K562 (cell line): Measurements from ENCODE around the gene AFG1L. TPM values are rescaled to one million over a fixed set of nuclear protein-coding genes. Genes with fewer than 3 reads are reported as not detected.

Source experiments
- ATF6 ChIP-seq: sonication (generic); formaldehyde crosslinking; IDR thresholded peaks from 2 replicates; pipeline ENCODE4 v1.4.0; 2020; ENCODE audit warnings: mild to moderate bottlenecking, missing genetic modification reagents
- CUX1 ChIP-seq: fragments of 200-800 bp; sonication (Bioruptor generic); IDR thresholded peaks from 2 replicates; pipeline ENCODE4 v1.6.1; 2016; ENCODE audit warnings: missing genetic modification characterization, missing compliant biosample characterization
- E2F3 ChIP-seq: fragments of 250-450 bp; sonication (Bioruptor Pico); IDR thresholded peaks from 2 replicates; pipeline ENCODE4 v1.4.0; 2020; ENCODE audit warnings: mild to moderate bottlenecking
- EP400 ChIP-seq: fragments of 450-650 bp; IDR thresholded peaks from 2 replicates; pipeline ENCODE4 v1.6.1; 2017; ENCODE audit warnings: antibody characterized with exemption, mild to moderate bottlenecking, moderate library complexity
- IRF2 ChIP-seq: sonication (generic); formaldehyde crosslinking; IDR thresholded peaks from 2 replicates; pipeline ENCODE4 v1.8.1; 2022; ENCODE audit warnings: mild to moderate bottlenecking, missing genetic modification reagents
- LCOR ChIP-seq: sonication (generic); formaldehyde crosslinking; IDR thresholded peaks from 2 replicates; pipeline ENCODE4 v1.8.0; 2022; ENCODE audit warnings: mild to moderate bottlenecking, missing genetic modification reagents
- RBM39 ChIP-seq: fragments of 200-400 bp; formaldehyde crosslinking; optimal IDR thresholded peaks from 2 replicates; pipeline ENCODE3; 2018; ENCODE audit warnings: low read depth, low read length
- RFX7 ChIP-seq: fragments of 250-450 bp; sonication (Bioruptor Pico); IDR thresholded peaks from 2 replicates; pipeline ENCODE4 v1.5.1; 2021; ENCODE audit warnings: mild to moderate bottlenecking
- SMAD1 ChIP-seq: fragments of 150-350 bp; IDR thresholded peaks from 2 replicates; pipeline ENCODE4 v1.6.1; 2014; ENCODE audit warnings: low read length, low read depth; ENCODE audit not compliant: partially characterized antibody
- SMARCB1 ChIP-seq: IDR thresholded peaks from 2 replicates; pipeline ENCODE4 v1.6.1; 2011; ENCODE audit warnings: improper control_type of control experiment, low read depth; ENCODE audit not compliant: insufficient read length
- SRSF9 ChIP-seq: fragments of 200-400 bp; formaldehyde crosslinking; IDR thresholded peaks from 2 replicates; pipeline ENCODE4 v1.6.1; 2017; ENCODE audit warnings: low read depth, low read length, borderline replicate concordance
- TRIM25 ChIP-seq: fragments of 450-650 bp; IDR thresholded peaks from 2 replicates; pipeline ENCODE4 v1.7.0; 2016; ENCODE audit warnings: borderline replicate concordance
- VEZF1 ChIP-seq: fragments of 200-800 bp; sonication (Bioruptor generic); IDR thresholded peaks from 2 replicates; pipeline ENCODE4 v1.6.1; 2017; ENCODE audit warnings: missing genetic modification characterization, missing compliant biosample characterization
- YY1 ChIP-seq, 3 experiments: IDR thresholded peaks; 2 replicates each; pipeline ENCODE4 v1.6.1; 2011; ENCODE audit warnings: low read length in 2 of 3, mild to moderate bottlenecking in 2 of 3, moderate library complexity in 2 of 3, borderline replicate concordance in 1 of 3, control low read depth in 1 of 3, low read depth in 1 of 3; ENCODE audit not compliant: insufficient read depth in 3 of 3, insufficient replicate concordance in 2 of 3, control insufficient read depth in 1 of 3, insufficient read length in 1 of 3; ENCODE audit errors: extremely low read depth in 1 of 3
- ZNF146 ChIP-seq: IDR thresholded peaks from one replicate; pipeline ENCODE4 v1.6.1; 2018; ENCODE audit warnings: missing compliant biosample characterization; ENCODE audit not compliant: unreplicated experiment
- polyA plus RNA-seq, 8 experiments: library from polyadenylated mRNA; depleted of rRNA in 4 of 8; stranded (reverse) in 5 of 8; unstranded in 3 of 8; fragments of >200 nt; fragmentation: Nextera tagmentation in 2 of 8; fragmentation: Illumina TruSeq in 1 of 8; extraction: Ambion mirVana in 2 of 8; extraction: Trizol in 1 of 8; gene quantifications; 2 replicates each; pipeline versions ENCODE4 v1.2.1 to v1.2.3, GENCODE V29; 2011 to 2014; ENCODE audit warnings: inconsistent platforms in 1 of 8, missing spikeins in 1 of 8
- total RNA-seq, 7 experiments: library from RNA; depleted of rRNA in 6 of 7; stranded (reverse); fragments of >200 nt in 6 of 7; fragmentation: Illumina TruSeq in 2 of 7; extraction: Trizol in 2 of 7; gene quantifications; 2 replicates each; pipeline versions ENCODE4 v1.2.1 to v1.2.3, GENCODE V29; 2011 to 2021; ENCODE audit warnings: low replicate concordance in 1 of 7

Gene AFG1L
- total and polyA plus RNA-seq, 9 of the 15 experiments (the other 6 are each of a cell fraction or from before 2014, with no cell fraction given), result 2.2 to 15.5 (median 5.8) TPM

- no peak for TF ChIP-seq IRF2 (CRISPR knock-in tag)
- no peak for TF ChIP-seq RBM39
- TF ChIP-seq RFX7 (CRISPR knock-in tag), result no peak
- peak; percentile 75; the same call in 1 of the 2 replicates for TF ChIP-seq E2F3 (CRISPR knock-in tag)
- peak; percentile 22; the same call in 1 of the 2 replicates for TF ChIP-seq CUX1 (CRISPR knock-in tag)
- TF ChIP-seq VEZF1 (CRISPR knock-in tag), result peak; percentile 99
- TF ChIP-seq ATF6, result no peak
- peak; percentile 31 for TF ChIP-seq SMAD1
- TF ChIP-seq YY1 (IDR thresholded peaks at IDR 0.05; ENCODE audit: borderline replicate concordance in 1 of 3, control insufficient read depth in 1 of 3, extremely low read depth in 1 of 3, insufficient read depth in 3 of 3, insufficient read length in 1 of 3, insufficient replicate concordance in 2 of 3, low read depth in 1 of 3, low read length in 2 of 3), result peak in 2 of 3 experiments; percentile 63 to 76
- TF ChIP-seq EP400, result peak; percentile 83
- TF ChIP-seq SMARCB1, result no peak
- TF ChIP-seq SRSF9, result no peak
- TF ChIP-seq ZNF146, result no peak
- no peak for TF ChIP-seq TRIM25
- TF ChIP-seq LCOR (CRISPR knock-in tag), result peak; percentile 80; the same call in 1 of the 2 replicates
Measured at GRCh38 chr6:108558372-108559096, 263.7 kb downstream of the AFG1L start (continued).
